Peyer's patch (tissue), 4 donors: ENCODE data around the gene ZNF235.

ENCODE experiments used
- POLR2A ChIP-seq, 2 donors: fragments of 450-650 bp; IDR thresholded peaks; one replicate each; pipeline ENCODE4 v1.5.1; 2017; ENCODE audit warnings: antibody characterized with exemption in 2 of 2, mild to moderate bottlenecking in 2 of 2, moderate library complexity in 2 of 2
- TF ChIP-seq, protein P1 (sequence below), 6 experiments: fragments of 450-650 bp in 4 of 6; fragments of 200-600 bp in 2 of 6; sonication (generic) in 1 of 6; IDR thresholded peaks; one replicate each; pipeline ENCODE4 v1.5.1; 2017 to 2019; ENCODE audit warnings: antibody characterized with exemption in 6 of 6, mild to moderate bottlenecking in 3 of 6, moderate library complexity in 1 of 6

- TF ChIP-seq, protein P1, sequence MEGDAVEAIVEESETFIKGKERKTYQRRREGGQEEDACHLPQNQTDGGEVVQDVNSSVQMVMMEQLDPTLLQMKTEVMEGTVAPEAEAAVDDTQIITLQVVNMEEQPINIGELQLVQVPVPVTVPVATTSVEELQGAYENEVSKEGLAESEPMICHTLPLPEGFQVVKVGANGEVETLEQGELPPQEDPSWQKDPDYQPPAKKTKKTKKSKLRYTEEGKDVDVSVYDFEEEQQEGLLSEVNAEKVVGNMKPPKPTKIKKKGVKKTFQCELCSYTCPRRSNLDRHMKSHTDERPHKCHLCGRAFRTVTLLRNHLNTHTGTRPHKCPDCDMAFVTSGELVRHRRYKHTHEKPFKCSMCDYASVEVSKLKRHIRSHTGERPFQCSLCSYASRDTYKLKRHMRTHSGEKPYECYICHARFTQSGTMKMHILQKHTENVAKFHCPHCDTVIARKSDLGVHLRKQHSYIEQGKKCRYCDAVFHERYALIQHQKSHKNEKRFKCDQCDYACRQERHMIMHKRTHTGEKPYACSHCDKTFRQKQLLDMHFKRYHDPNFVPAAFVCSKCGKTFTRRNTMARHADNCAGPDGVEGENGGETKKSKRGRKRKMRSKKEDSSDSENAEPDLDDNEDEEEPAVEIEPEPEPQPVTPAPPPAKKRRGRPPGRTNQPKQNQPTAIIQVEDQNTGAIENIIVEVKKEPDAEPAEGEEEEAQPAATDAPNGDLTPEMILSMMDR (IDR thresholded peaks at IDR 0.05) = no peak
- no peak for TF ChIP-seq POLR2A (IDR thresholded peaks at IDR 0.05)
Measured at GRCh38 chr19:44282846-44283245, 22.0 kb downstream of the ZNF235 start.
